KG1 (cell line): ENCODE results near the gene IL26.
A peak's percentile ranks its signal among the peaks of the same experiment; 100 is the strongest.
"Not testable (repeated sequence)": the region's sequence is repeated elsewhere in the genome, so short reads cannot be mapped to it uniquely, and the experiment has no call there.

Experiments
- DNase-seq: peaks from one replicate; lab custom pipeline; 2025; lab: John Stamatoyannopoulos, UW

Gene IL26

DNA sequence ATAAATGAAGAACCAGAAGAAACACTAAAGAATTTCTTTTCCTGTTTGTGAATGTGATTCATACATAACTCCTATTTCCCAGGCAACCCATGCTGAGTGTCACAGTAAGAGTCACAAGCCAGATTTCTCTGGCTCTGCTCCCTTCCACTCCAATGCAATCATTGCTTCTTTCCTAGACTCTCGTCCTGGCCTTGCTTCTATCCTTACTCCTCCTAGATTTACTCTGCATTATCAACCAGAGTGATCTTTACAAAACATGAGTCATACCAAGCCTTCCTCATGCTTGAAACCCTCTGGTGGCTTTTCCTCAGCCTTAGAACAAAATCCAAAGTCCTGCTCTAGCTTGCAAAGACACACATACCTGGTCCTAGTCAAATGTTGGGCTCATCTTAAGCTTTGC is 14.5 kb upstream of the IL26 start:
- DNase-seq = no peak

DNA sequence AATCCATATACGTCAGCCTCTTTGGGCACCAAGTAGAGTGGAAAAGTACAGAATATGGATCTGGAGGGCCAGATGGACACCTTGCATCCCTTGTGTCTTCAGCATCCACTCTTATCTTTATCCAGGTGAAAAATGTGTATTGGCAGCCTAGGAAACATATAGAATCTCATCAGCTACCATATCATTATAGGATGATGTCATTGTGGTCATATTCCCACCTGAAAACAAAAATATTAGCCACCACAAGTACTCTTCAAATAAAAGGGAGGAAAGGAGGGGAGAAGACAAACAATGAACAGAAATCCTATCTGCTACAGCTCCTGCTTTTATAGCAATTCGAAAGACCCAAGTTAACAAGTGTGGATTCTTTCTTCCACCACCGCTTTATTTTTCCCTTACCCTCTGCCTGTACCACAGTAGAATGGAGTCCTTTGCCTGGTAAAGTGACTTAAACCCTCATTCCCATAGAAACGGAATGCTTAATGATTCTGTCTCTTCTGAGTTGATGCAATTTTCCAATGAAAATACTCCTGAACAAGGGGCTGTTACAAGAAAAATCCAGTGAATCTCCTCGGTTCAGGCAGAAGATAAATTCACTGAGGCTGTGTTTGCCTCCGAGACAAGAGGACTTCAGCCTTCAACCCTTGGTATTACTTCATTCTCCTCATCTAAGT is 13.8 kb upstream of the IL26 start:
- no peak for DNase-seq

DNA sequence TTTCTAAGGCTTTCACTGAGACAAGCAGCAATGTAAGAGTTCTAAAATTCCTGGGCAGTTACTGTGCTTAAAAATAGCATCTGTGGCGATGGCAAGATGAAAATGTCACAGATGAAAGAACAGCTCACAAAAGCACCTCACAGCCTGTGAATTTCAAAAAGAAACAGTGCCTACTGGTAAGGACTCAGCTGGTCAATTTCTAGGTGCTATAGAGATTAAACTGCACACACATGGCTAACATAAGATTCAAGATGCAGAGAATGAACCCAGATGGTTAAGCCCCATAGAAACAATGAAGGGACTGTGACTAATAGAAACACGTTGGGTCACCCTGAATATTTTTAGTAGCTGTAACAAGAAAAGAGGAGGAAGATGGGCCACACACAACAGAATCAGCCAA is 12.0 kb upstream of the IL26 start:
- DNase-seq = no peak

DNA sequence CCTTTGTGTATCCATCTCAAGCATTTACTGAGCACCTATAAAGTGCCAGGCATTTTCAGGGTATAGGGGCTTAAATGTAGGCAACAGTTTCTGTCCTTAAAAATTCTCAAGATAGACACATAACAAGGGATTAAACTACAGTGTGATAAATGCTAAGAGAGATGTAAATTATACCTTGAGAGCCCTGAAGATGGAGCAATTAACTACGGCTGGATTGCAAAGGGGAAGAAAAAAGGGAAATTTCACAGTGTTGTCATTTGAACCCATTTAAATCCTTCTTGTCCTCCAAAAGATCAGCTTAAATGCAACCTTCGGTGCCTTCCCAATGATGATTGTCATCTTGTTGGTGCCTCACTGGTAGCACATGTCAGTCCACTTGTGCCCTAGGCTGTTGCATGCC is 11.5 kb upstream of the IL26 start:
- DNase-seq = no peak

DNA sequence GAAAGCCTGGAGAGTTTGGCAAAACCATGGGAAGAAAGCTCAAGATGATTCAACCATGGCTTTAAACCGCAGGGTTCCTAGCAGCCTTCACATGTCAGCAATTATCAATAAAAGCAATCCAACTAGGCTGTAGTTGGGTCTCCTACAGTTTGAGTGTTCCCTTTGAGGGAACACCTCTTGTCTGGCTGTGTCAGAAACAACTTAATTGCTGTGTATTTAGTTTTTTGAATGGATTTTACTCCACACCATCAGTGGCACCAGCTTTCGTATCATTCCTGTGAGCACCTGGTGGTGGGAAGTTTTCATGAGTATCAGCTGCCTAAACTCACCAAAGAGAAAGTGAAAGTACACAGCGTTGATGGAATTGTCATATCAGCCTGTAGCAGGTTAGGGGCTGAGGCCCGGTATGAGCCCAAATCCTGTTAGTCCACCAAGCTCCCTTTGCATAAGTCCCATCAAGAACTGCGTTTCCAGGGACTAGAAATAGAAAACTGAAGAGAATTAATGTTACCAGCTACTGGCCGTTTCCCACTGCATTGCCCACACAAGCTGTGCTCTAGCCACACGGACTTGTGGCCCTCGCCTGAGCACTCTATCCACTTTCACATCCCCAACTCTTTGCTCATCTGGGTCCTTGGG is 10.9 kb upstream of the IL26 start:
- no peak for DNase-seq

DNA sequence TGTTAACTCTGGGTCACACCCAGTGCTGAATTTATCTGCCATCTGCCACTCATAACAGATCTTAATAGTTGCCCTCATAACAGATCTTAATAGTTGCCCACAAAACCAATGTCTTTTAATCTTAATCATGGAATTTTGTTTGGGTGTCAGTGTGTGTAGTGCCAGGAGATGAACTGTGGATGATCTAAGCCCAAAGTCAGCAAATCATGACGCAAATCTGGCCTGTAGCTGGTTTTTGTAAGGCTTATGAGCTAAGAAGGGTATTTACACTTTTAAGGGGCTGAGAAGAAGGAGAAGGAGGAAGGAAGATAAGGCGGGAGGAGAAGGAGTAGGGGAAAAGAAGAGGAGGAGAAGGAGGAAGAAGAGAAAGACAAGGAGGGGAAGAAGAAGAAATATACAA is 10.0 kb upstream of the IL26 start:
- no peak for DNase-seq

DNA sequence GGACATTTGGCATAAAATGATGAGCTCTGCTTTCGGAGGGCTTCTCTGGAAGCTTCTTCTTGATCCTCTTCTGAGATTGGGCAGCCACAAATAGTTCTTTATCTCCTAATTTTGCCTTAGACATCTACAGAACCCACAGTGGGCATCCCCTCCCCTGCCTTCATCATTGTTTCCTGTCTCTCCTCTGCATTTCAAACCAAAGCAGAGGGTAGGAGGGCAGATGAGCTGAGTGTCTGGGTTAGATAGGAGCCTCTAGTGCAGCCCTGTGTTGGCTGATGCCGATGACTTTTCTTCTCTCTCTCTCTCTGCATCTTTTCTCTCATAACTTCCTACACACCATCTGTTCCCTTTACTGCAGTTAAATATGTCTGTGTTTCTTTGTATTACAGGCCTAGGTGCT is 8.5 kb upstream of the IL26 start:
- no peak for DNase-seq

DNA sequence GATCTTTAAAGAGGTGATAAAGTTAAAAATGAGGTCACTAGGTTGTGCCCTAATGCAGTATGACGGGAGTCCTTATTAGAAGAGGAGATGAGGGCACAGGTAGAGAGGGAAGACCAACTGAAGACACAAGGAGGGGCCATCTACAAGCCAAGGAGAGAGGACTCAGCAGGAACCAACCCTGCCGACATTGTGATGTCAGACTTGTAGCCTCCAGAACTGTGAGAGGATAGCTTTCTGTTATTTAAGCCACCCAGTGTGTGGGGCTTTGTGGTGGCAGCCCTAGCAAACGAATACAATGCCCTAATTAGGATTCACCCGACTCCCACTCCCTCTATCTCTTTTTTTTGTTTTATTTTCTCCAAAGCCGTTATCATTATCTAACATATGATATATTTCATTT is 7.9 kb upstream of the IL26 start:
- no peak for DNase-seq

DNA sequence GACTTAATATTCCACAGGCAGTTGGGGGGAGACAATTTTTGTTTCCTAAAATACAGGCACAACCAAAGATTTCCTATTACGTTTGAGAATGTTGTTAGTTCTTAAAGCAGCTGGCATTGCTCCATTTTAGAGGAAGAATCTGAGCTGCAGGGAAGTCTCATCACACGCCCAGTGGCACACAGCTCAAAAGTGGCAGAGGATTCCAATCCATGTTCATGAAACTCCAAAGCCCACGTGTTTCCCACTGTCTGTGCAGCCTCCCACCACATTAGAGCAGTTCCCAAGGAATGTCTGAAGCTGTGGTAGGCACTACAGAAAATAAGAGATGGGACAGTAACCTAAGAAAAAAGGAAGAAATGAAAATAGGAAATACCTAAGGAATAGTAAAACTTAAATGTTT is 6.1 kb upstream of the IL26 start:
- no peak for DNase-seq

DNA sequence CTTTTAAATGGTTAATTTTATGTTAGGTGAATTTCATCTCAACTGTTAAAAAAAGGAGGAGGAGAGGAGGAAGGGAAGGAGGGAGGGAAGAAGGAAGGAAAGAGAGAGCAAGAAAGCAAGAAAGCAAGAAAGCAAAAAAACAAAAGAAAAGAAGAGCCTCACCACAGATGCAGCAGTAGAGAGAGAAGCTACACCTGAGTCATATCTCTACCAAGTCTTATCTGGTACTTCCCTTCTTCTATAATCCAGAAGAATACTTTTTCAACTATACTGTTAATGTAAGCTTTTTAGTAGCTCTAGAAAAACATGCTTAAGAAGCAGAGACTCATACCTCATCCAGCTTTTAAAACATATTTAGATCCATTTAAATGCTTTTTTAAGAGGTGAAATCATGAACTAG is 5.6 kb upstream of the IL26 start:
- DNase-seq = no peak

DNA sequence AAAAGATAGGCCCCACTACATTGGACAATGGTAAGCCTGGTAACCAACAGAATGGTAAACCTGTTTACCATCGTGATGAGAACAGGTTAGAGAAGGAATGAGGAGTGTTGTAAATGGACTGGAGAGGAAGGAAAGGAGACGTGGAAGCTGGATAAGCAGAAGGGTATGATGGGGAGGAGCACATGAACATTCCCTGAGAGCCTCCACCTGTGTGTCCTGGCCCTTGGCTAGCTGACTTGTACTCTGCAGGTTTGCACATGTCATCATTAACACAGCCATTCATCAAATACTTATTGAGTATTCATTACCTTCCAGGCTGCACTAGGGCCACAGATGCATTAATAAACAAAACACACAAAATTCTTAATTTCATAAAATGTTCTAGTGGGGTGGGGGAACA is 4.3 kb upstream of the IL26 start:
- DNase-seq = no peak

DNA sequence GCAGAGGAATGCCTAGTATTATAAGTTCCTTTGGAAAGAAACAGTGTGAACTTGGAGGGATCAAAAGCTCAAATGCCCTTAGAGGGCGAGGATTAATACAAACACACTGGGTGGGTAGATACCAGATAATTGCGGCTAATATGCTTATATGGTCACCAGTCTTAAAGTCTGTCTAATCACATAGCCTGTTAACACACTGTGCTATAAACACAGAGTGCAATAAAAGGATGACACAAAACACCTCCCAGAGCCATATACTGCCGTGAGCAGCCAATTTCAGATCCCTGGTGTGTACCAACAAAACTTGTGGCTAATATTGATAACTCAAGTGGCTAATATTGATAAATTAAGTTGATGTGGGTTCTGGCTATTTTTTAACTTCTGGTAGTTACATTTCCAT is 1.7 kb upstream of the IL26 start:
- DNase-seq = no peak

DNA sequence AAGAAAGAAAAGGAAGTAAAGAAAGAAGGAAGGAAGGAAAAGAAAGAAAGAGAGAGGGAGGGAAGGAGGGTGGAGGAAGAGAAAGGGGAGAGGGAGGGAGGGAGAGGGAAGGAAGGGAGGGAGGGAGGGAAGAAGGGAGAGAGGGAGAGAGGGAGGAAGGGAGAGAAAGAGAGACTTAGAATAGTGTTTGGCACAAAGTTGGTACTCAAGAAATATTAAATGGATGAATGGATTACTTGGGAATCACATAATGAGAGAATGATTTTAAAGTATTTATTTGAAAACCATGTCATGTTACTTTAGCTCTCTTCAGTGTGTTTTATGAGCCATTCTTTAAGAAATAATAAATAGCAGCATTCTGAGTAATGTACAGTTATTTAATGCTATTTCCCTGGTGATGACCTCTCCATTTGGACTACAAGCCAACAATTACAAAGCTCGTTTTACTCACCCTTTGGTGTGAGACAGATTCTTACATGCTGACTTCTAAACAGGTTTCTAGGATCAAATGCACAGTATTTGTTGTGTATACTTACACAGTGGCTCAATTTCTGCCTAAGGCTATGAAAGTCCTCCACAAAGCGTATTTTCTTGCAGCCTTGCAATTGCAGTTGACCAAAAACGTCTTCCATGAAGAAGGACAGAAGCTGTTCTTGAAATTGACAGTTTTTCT is 861 bp downstream of the IL26 start:
- no peak for DNase-seq

DNA sequence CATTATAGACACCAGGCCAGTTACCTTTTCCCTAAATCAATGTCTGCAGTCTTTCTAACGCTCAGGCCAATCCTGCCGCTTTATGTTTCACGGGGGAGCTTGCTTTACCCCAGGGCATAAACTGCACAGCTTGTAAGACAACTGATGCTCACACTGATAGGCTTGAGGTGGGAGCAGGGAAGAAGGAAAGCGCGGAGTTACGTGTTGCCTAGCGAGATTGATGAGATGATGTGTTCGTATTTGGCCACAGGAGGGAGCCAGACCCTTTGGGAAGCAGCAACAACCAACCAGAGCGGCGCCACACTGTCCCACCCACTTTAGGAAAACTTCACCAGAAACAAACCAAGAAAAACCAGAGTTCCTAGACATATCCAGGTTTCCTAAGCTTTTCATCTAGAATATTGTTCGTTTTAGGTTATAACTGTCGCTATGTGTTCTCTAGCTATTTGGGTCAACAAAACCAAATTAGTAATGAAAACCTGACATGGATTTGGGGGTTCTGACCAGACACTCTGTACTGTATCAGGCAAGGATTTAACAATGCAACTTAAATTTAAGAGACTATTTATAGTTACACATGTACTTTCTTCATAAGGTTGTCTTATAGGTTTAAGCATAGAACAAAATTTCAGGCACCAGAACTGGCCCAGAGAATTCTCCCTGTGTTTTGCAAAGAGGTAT is 2.4 kb downstream of the IL26 start:
- DNase-seq = peak; percentile 55

DNA sequence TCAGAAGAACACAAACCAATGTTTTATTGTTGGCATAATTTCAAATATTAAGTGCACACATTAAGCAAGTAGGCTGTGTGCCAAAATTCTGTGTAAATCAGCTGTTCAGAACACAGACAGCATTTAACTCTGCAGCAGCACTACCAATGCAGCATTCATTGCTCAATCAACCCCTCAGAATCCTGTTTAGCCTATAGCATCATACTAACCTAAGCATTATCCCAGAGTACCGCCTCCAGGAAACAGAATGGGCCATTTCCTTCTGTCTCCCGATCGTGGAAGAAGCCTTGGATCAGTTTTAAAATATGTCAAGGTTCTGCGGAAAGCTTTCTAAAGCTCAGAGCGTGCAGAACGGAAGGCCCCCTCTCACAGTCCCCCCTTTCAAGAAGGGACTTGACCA is 3.3 kb downstream of the IL26 start:
- no peak for DNase-seq

DNA sequence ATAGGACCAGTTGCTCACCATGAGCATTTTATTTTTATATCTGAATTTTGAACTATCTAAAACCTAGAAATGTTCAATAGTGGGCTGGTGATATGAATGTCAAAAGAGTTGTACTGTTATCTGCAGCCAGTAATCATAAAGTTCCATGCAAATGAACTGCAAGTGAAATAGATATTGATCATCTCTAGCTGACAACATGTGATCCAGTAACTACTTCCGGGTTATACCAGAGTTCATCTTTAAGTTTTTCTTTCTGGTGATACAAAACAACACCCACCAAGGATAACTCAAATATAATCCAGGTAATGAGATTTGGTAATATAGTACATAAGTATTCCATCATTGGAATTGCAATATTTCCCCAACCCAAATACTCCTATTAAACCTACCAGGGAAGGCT is 4.1 kb downstream of the IL26 start:
- DNase-seq = no peak

DNA sequence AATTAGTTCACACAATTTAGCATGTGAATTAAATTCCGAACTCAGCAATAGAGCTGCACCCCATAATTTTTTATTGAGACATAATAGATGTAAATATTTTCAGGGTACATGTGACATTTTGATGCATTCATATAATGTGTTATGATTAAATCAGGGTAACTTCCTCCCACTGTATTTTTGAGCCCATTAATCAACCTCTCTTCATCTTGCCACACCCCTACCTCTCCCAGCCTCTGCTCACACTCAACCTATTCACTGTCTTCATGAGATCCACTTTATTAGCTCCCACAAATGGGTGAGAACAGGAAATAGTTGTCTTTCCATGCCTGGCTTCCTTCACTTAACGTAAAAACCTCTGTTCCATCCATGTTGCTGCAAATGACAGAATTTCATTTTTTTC is 14.7 kb downstream of the IL26 start:
- DNase-seq = no peak

DNA sequence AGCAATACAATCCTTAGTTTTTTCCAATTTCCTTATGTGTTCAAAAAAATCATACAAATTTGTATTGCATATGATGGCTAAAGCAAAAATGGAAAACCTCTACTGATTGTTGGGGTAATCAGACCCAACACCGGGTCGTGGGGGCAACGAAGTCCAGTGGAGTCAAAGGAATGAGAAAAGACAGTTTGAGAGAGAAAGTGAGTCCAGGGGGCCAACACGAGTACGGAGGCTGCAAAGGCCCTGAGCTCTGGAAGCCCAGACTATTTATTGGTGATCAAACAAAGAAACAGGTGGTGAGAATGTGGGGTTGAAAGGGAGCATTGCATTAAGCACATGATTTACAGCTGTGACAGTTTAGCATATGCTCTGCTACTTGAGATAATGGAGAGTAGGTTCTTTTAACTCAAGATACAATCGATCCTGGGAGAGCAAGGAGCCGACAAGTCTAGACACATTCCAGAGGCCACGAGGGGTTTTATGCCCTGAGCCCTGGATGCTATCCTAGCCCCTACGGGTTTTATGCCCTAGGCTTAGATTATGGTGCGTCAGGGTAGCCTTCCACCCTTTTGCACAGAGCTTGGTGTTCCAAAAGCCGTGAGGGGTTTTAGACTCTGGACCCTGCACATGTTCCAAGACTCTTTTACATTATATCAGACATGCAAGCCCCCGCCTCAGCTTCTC is 16.4 kb downstream of the IL26 start:
- not testable (repeated sequence) for DNase-seq

DNA sequence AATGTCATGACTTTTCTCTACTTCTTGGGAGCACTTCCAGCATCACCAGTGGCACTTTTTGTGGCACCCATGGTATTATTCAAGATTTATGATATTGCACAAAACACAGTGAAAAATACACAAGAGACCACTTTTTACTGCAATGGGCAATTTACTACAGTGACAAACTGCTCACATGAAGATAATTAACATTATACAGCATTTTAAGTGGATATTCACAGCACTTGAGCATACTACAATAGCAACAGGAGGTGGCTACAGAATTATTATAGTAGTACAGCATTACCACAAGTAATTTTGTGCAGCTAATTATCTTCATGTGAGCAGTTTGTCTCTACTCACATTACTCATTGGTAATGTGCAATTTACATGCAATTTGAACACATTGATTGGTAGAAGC is 18.3 kb downstream of the IL26 start:
- DNase-seq = no peak

DNA sequence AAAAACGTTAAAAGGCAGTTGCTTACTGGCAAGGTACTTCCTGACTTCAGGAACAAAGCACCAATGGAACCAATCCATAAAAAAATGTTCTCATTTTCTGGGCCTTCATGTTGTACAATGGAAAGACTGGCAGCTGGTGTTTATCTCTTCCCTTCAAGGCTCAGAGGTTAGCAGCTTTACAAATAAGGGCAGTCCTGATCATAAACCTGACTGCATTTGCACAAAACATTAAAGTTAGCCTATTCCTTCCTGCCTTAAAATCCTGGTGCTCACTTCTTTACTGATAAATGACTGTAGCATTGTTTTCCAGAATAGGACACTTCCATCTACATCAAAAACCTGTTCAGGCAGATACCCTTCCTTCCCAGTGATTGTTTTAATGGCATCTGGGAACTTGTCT is 19.2 kb downstream of the IL26 start:
- DNase-seq = no peak

DNA sequence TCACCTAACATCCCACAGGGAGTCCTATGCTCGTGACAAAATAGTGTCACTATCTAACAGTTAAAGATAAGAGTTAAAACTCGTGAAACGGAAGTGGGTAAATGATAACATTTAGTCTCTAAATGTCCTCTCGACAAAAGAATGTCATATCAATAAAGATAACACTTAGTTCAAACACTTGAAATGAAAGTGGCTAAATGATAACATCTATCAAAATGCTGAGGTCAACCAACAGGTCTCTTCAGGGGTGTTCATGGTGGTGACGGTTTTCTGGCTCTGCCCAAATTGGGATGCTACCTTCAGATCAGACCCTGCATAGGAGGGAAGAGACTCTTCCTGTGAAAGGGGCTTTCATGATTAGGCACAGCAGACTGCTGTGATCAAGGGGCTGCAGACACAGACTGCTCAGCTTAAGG is 22.1 kb downstream of the IL26 start:
- no peak for DNase-seq

DNA sequence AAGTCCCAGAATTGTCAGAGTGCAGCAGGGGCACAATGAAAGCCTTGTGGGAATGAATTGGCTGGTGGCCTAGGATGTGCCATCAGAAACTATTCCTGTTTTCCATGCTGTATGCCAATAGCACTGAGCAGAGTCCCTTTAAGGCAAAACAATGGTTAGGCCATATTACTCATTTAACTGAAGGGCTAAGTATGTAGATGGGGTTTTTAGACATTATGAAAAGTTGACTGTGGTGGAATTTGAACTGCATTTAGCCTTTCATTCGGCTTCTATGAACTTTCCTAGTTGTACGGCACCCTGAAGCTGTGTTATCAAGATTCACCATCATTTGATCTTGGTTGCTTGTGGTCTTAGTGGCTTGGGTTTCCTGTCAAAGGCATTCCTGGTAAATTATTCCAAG is 24.8 kb downstream of the IL26 start:
- no peak for DNase-seq

DNA sequence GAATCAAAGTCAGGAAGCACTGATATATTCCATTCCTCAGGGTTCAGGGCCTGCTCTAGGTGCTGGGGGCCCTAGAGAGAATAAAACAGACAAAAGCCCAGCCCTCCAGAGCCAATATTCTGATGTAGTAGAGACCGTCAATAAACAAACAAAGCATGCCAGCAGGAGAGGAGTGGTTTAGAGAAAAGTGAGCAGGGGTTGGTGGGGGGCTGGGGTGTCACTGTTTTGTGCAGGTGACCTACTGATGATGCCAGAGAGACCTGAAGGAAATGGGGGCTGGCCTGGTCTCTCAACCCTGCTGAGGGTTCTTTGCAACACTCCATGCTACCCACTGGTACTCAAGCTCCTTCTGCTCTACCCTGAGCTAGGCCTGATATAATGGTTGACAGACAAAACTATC is 26.5 kb downstream of the IL26 start:
- no peak for DNase-seq
